GM13976 (cell line): Measurements from ENCODE around the gene APOB.

Experiments used
- DNase-seq: peaks from one replicate; pipeline ENCODE4 v3.0.0; 2012; ENCODE audit warnings: low spot score
- in situ Hi-C: fragments of 300-500 bp; cut with MboI; formaldehyde crosslinking; loops from one replicate; pipeline ENCODE4 v1.12.0; 2022; ENCODE audit warnings: low sequenced_read_pairs, mixed read lengths, inconsistent platforms; ENCODE audit not compliant: unreplicated experiment
- TF ChIP-seq, protein P1 (sequence below): IDR thresholded peaks from 2 replicates; pipeline ENCODE4 v1.5.1; 2012; ENCODE audit warnings: borderline replicate concordance, mild to moderate bottlenecking; ENCODE audit not compliant: insufficient read depth; ENCODE audit errors: extremely low read depth, missing control alignments, control extremely low read depth

APOB gene

DNA sequence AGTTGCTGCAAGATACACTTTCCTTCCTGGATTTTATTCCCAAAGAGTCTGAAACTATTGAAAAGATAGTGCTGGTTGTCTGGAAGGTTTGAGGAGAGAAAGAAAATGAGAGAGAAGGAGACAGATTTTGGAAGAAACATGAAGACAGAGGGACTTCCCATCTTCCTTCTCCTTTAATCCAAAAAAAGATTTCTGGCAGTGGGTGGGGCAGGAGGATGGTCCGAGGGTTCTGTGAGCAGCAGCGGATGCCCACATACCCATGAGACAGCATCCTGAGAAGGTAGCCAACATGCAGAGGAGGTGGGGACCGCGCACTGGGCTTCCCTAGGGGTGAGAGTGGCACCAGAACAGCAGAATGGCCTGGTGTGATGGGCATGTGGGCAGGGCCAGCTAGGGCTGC lies 84.6 kb downstream of the APOB start:
- no peak for DNase-seq
- TF ChIP-seq, protein P1, sequence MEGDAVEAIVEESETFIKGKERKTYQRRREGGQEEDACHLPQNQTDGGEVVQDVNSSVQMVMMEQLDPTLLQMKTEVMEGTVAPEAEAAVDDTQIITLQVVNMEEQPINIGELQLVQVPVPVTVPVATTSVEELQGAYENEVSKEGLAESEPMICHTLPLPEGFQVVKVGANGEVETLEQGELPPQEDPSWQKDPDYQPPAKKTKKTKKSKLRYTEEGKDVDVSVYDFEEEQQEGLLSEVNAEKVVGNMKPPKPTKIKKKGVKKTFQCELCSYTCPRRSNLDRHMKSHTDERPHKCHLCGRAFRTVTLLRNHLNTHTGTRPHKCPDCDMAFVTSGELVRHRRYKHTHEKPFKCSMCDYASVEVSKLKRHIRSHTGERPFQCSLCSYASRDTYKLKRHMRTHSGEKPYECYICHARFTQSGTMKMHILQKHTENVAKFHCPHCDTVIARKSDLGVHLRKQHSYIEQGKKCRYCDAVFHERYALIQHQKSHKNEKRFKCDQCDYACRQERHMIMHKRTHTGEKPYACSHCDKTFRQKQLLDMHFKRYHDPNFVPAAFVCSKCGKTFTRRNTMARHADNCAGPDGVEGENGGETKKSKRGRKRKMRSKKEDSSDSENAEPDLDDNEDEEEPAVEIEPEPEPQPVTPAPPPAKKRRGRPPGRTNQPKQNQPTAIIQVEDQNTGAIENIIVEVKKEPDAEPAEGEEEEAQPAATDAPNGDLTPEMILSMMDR: no peak
- in situ Hi-C loops: no loop called here

DNA sequence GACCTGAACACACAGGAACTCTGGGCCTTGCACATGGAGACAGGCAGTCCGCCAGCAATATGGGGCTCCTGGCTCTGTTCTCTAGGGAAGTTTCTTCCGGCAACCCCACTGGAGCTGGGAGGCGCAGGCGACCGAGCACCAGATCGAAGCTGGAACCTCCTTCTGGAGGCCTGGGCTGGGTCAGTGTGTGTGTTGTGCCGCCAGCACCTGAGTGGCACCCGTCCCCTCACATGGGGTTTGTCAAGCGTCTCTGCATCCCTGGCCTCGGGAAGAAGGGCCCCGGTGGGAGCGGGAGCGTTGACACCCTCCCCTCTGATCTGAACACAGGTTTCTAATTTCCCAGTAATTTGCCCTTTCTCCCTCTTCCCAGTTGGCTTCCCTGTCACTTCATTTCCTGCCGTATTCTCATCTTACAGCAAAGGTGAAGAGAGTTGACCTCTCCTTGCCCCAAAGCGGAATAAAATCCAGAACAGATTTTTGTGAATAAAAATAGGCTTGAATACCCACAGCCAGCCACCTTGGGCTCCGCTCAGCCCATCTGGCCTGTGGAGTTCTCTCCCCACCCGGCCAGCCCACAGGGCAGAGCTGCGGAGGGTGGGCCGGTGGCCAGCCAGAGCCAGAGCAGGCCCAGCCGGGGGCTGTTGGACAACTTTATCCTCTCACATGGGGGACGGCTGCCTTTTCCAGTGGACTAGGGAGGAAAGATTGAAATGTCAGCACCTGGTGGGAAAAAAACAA lies 85.9 kb downstream of the APOB start:
- no peak for DNase-seq
- in situ Hi-C loops: no loop called here
- TF ChIP-seq, protein P1: no peak

DNA sequence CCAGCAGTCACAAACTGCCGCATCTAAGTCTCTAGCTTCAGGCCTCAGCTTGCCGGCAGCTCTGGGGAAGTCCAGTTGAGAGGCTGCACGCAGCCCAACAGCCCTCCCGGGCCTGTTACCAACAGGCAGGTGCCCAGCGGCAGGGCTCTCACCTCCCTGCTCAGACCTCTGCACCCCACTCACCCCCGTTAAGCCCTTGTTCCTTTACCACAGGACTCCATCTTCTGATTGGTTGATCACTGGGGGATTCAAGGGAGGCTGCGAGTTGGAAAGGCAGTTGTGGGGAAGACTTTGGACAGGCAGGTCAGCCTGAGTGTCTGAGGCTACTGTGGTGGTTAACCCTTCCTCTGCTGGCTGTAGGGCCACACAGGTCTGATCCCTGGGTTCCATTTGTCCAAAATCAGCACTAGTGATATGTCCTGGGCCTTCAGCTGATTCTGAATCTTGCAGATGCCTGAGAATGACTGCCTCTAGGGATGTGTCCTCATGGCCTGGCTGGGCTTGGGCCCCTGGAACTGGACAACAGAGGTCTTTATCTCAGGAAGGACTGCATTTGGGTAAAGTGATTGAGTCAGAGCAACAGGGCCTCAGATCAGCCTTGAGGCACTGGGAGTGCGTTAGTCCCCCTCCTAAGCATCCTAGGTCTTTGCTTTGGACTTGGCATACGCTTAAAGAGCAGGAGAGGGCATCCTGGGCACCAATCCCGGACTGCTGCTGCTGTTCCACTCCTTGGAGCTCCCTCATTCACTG lies 88.4 kb downstream of the APOB start:
- in situ Hi-C loops: no loop called here
- TF ChIP-seq, protein P1: no peak
- DNase-seq: no peak

DNA sequence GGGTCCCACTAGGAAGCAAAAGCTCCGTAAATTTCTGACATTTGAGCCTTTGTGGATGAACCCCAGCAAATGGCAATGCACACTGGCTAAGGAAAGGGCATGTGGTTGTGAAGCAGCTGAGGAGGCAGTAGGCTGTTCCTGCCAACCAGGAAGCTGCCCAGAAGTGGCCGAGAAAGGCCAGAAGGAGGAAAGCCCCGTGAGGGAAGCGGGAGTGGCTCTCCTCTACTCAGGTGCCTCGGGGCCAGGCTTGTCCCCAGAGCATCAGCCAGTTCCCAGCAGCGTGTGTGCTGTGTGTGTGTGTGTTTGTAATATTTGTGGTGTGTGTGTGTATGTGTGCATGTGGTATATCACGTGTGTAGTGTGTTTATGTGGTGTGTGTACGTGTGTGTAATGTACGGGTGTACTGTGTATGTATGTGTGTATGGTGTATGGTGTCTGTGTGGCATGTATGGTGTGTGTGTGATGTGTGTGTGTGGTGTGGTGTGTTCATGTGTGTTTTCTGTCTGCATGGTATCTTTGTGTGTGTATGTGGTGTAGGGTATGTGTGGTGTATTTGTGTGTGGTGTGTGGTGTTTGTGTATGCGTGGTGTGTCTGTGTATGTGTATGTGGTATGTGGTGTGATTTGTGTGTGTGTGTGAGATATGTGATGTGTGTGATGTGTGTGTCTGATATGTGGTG lies 90.6 kb downstream of the APOB start:
- in situ Hi-C loops: no loop called here
- DNase-seq: no peak
- TF ChIP-seq, protein P1: no peak
